Gastrocnemius medialis (tissue), 4 donors: ENCODE results near the gene PTPA.

Experiments
- POLR2A ChIP-seq, 2 donors: fragments of 450-650 bp; IDR thresholded peaks; one replicate each; pipeline ENCODE4 v1.6.1; 2017; ENCODE audit warnings: antibody characterized with exemption in 2 of 2, mild to moderate bottlenecking in 2 of 2, moderate library complexity in 2 of 2
- TF ChIP-seq, protein P1 (sequence below), 5 experiments: fragments of 450-650 bp in 3 of 5; fragments of 200-600 bp in 2 of 5; sonication (generic) in 2 of 5; IDR thresholded peaks in 4 of 5; conservative IDR thresholded peaks in 1 of 5; 1 replicate in 4 of 5; 2 replicates in 1 of 5; pipeline ENCODE4 v1.5.1; 2016 to 2019; ENCODE audit warnings: antibody characterized with exemption in 5 of 5, mild to moderate bottlenecking in 3 of 5, moderate library complexity in 3 of 5

- TF ChIP-seq, protein P1, sequence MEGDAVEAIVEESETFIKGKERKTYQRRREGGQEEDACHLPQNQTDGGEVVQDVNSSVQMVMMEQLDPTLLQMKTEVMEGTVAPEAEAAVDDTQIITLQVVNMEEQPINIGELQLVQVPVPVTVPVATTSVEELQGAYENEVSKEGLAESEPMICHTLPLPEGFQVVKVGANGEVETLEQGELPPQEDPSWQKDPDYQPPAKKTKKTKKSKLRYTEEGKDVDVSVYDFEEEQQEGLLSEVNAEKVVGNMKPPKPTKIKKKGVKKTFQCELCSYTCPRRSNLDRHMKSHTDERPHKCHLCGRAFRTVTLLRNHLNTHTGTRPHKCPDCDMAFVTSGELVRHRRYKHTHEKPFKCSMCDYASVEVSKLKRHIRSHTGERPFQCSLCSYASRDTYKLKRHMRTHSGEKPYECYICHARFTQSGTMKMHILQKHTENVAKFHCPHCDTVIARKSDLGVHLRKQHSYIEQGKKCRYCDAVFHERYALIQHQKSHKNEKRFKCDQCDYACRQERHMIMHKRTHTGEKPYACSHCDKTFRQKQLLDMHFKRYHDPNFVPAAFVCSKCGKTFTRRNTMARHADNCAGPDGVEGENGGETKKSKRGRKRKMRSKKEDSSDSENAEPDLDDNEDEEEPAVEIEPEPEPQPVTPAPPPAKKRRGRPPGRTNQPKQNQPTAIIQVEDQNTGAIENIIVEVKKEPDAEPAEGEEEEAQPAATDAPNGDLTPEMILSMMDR (IDR thresholded peaks at IDR 0.05 in 4 of 5, conservative IDR thresholded peaks at IDR 0.05 in 1 of 5), result no peak
- TF ChIP-seq POLR2A (IDR thresholded peaks at IDR 0.05), result no peak
Measured at GRCh38 chr9:129145316-129145715, 34.1 kb downstream of the PTPA start.
